Measurements from ENCODE around the gene FOXP1.

The FOXP1 gene

GRCh38 chr3:71492974-71493771 lies 90.4 kb downstream of the FOXP1 start:
- Histone ChIP-seq H3K9me2 (replicated peaks; ENCODE audit: insufficient read depth, low read length) (no peaks in the 10 kb centered on the region), H3K27ac (ENCODE audit: low read depth, low read length) (no peak overlapping the region), H3K79me2 (ENCODE audit: insufficient read depth, low read length) (no peaks in the 10 kb centered on the region), H2AFZ (ENCODE audit: low read depth, low read length, severe bottlenecking) (no peak overlapping the region), H3F3A (ENCODE audit: insufficient read depth) (no peaks in the 10 kb centered on the region), H3K27me3 (ENCODE audit: low read length) (no peaks in the 10 kb centered on the region), H4K20me1 (ENCODE audit: low read depth, low read length) (no peaks in the 10 kb centered on the region), H3K9ac (ENCODE audit: low read length) (no peak overlapping the region), H3K9me3 (ENCODE audit: insufficient read depth, low read length) (no peaks in the 10 kb centered on the region), H3K4me3 (ENCODE audit: insufficient read depth, low read length, poor library complexity, severe bottlenecking) (no peak overlapping the region), H3K4me2 (ENCODE audit: low read depth, low read length, poor library complexity, severe bottlenecking) (no peak overlapping the region), H3K36me3 (ENCODE audit: low read length) (no peaks in the 10 kb centered on the region)
- TF ChIP-seq EZH2phosphoT487 (conservative IDR thresholded peaks at IDR 0.05; ENCODE audit: low read length) (no peak), CTCF (IDR thresholded peaks at IDR 0.05; ENCODE audit: insufficient read depth, low read length, poor library complexity, severe bottlenecking) (no peak)

- Histone ChIP-seq H3F3A (ENCODE audit: insufficient read depth) (no peaks in the 10 kb centered on the region), H3K27ac (ENCODE audit: low read depth, low read length) (no peak overlapping the region), H3K9me3 (ENCODE audit: insufficient read depth, low read length) (no peaks in the 10 kb centered on the region), H3K36me3 (ENCODE audit: low read length) (no peaks in the 10 kb centered on the region), H3K27me3 (ENCODE audit: low read length) (no peaks in the 10 kb centered on the region), H3K9ac (ENCODE audit: low read length) (no peak overlapping the region), H3K79me2 (ENCODE audit: insufficient read depth, low read length) (no peaks in the 10 kb centered on the region), H3K4me2 (ENCODE audit: low read depth, low read length, poor library complexity, severe bottlenecking) (no peak overlapping the region), H3K9me2 (replicated peaks; ENCODE audit: insufficient read depth, low read length) (no peaks in the 10 kb centered on the region), H2AFZ (ENCODE audit: low read depth, low read length, severe bottlenecking) (no peak overlapping the region), H3K4me3 (ENCODE audit: insufficient read depth, low read length, poor library complexity, severe bottlenecking) (no peak overlapping the region), H4K20me1 (ENCODE audit: low read depth, low read length) (no peaks in the 10 kb centered on the region)
- no peak for TF ChIP-seq CTCF (IDR thresholded peaks at IDR 0.05; ENCODE audit: insufficient read depth, low read length, poor library complexity, severe bottlenecking)
- no peak for TF ChIP-seq EZH2phosphoT487 (conservative IDR thresholded peaks at IDR 0.05; ENCODE audit: low read length)
Measured at GRCh38 chr3:71492566-71492965, 91.0 kb downstream of the FOXP1 start.

- TF ChIP-seq CTCF (IDR thresholded peaks at IDR 0.05; ENCODE audit: insufficient read depth, low read length, poor library complexity, severe bottlenecking) (no peak), EZH2phosphoT487 (conservative IDR thresholded peaks at IDR 0.05; ENCODE audit: low read length) (no peak)
- Histone ChIP-seq H3K9me3 (ENCODE audit: insufficient read depth, low read length) (no peaks in the 10 kb centered on the region), H3K36me3 (ENCODE audit: low read length) (no peaks in the 10 kb centered on the region), H3K79me2 (ENCODE audit: insufficient read depth, low read length) (no peaks in the 10 kb centered on the region), H4K20me1 (ENCODE audit: low read depth, low read length) (no peaks in the 10 kb centered on the region), H2AFZ (ENCODE audit: low read depth, low read length, severe bottlenecking) (no peak overlapping the region), H3K27me3 (ENCODE audit: low read length) (no peaks in the 10 kb centered on the region), H3K4me2 (ENCODE audit: low read depth, low read length, poor library complexity, severe bottlenecking) (no peak overlapping the region), H3K9ac (ENCODE audit: low read length) (no peak overlapping the region), H3K4me3 (ENCODE audit: insufficient read depth, low read length, poor library complexity, severe bottlenecking) (no peak overlapping the region), H3F3A (ENCODE audit: insufficient read depth) (no peaks in the 10 kb centered on the region), H3K27ac (ENCODE audit: low read depth, low read length) (no peak overlapping the region), H3K9me2 (replicated peaks; ENCODE audit: insufficient read depth, low read length) (no peaks in the 10 kb centered on the region)
Measured at GRCh38 chr3:71491154-71491752, 92.3 kb downstream of the FOXP1 start.

Data from SU-DHL-6 (cell line).